ENCODE measurements around the gene SLC24A4. TPM values are rescaled to one million over a fixed set of nuclear protein-coding genes. Genes with fewer than 3 reads are reported as not detected.

The SLC24A4 gene
- total RNA-seq, 1 experiment from 2014 or later: not detected

DNA sequence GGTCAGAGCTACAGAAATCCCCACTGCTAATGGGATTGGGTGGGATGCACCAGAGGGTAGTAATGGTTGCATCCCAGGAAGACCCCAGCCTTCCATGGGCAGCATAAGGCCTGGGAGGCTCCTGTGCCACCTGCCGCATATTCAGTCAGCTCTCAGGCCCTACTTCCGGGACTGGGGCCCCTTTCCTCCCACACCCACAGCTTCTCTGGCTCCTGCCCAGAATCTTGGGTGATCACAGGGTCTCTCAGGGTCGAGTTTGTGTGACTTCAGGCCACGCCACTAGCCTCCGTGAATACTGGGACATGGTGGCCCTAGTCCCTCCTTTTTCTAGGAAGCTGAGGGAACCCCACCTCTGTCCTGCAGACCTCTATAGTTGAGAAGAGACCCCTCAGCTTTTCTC is 123.8 kb downstream of the SLC24A4 start:
- POLR2A ChIA-PET (ENCODE audit: unreplicated experiment): no interaction called here
- no peak overlapping the region for H3K4me2 ChIP-seq (ENCODE audit: low read length)
- no peak overlapping the region for H2AFZ ChIP-seq (ENCODE audit: low read length)
- no TSS peak for BruUV-seq (replicated peaks)
- no peaks in the 10 kb centered on the region for H3K36me3 ChIP-seq (ENCODE audit: low read depth, low read length)
- H3K4me3 ChIP-seq (ENCODE audit: low read length): no peak overlapping the region
- no peaks in the 10 kb centered on the region for H3K79me2 ChIP-seq (ENCODE audit: low read length)
- CTCF ChIA-PET: no interaction called here
- intact Hi-C loops (cut with micrococcal nuclease): no loop called here
- no peak for ATAC-seq
- H3F3A ChIP-seq (ENCODE audit: low read length, unreplicated experiment): no peaks in the 10 kb centered on the region
- DNase-seq: no peak
- no peak for TF ChIP-seq EZH2phosphoT487 (IDR thresholded peaks at IDR 0.05; ENCODE audit: borderline replicate concordance, low read length)
- no peak for TF ChIP-seq CTCF (conservative IDR thresholded peaks at IDR 0.05; ENCODE audit: low read depth, low read length)
- no peak for TF ChIP-seq EZH2 (IDR thresholded peaks at IDR 0.05; ENCODE audit: low read length, unreplicated experiment)
- H3K4me1 ChIP-seq (ENCODE audit: insufficient read depth, low read length): no peaks in the 10 kb centered on the region
- H3K27ac ChIP-seq (ENCODE audit: low read length): no peak overlapping the region
- no peak overlapping the region for H3K9ac ChIP-seq (ENCODE audit: low read length)
- no peaks in the 10 kb centered on the region for H3K9me3 ChIP-seq (ENCODE audit: low read length)
- no peaks in the 10 kb centered on the region for H3K9me2 ChIP-seq (replicated peaks; ENCODE audit: low read length)
- no peaks in the 10 kb centered on the region for H4K20me1 ChIP-seq (ENCODE audit: low read length)
- H3K27me3 ChIP-seq (ENCODE audit: low read length): no peaks in the 10 kb centered on the region

GRCh38 chr14:92447416-92448197 is 124.6 kb downstream of the SLC24A4 start:
- BruUV-seq (replicated peaks): no TSS peak
- TF ChIP-seq EZH2 (IDR thresholded peaks at IDR 0.05; ENCODE audit: low read length, unreplicated experiment): no peak
- TF ChIP-seq EZH2phosphoT487 (IDR thresholded peaks at IDR 0.05; ENCODE audit: borderline replicate concordance, low read length): no peak
- TF ChIP-seq CTCF (conservative IDR thresholded peaks at IDR 0.05; ENCODE audit: low read depth, low read length): no peak
- no peaks in the 10 kb centered on the region for H3K36me3 ChIP-seq (ENCODE audit: low read depth, low read length)
- no peaks in the 10 kb centered on the region for H3K79me2 ChIP-seq (ENCODE audit: low read length)
- CTCF ChIA-PET: no interaction called here
- no peaks in the 10 kb centered on the region for H3K9me2 ChIP-seq (replicated peaks; ENCODE audit: low read length)
- H3K4me2 ChIP-seq (ENCODE audit: low read length): no peak overlapping the region
- intact Hi-C loops (cut with micrococcal nuclease): no loop called here
- H3K9me3 ChIP-seq (ENCODE audit: low read length): no peaks in the 10 kb centered on the region
- no peak overlapping the region for H3K27ac ChIP-seq (ENCODE audit: low read length)
- DNase-seq: no peak
- no peaks in the 10 kb centered on the region for H4K20me1 ChIP-seq (ENCODE audit: low read length)
- H3K4me1 ChIP-seq (ENCODE audit: insufficient read depth, low read length): no peaks in the 10 kb centered on the region
- ATAC-seq: no peak
- no peak overlapping the region for H3K9ac ChIP-seq (ENCODE audit: low read length)
- POLR2A ChIA-PET (ENCODE audit: unreplicated experiment): no interaction called here
- H3F3A ChIP-seq (ENCODE audit: low read length, unreplicated experiment): no peaks in the 10 kb centered on the region
- no peak overlapping the region for H3K4me3 ChIP-seq (ENCODE audit: low read length)
- no peak overlapping the region for H2AFZ ChIP-seq (ENCODE audit: low read length)
- no peaks in the 10 kb centered on the region for H3K27me3 ChIP-seq (ENCODE audit: low read length)

DNA sequence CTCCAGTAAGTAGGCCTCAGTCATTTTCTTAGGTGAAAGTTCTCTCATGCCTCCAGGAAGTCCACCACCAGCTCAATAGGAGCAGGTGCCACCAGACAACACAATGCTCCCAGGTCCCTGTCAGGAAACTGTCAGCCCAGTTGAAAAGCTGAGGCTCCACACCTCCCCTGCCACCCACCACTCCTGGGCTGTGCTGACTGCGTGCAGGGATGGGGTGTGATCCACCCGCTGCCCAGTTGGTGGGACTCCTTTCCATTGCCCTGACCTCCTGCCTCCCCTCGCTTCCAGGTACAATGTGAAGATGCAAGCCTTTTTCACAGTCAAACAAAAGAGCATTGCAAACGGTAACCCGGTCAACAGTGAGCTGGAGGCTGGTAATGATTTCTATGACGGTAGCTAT is 125.8 kb downstream of the SLC24A4 start:
- DNase-seq: no peak
- Histone ChIP-seq H3K9me2 (replicated peaks; ENCODE audit: low read length) (no peaks in the 10 kb centered on the region), H3K4me3 (ENCODE audit: low read length) (no peak overlapping the region), H3K27me3 (ENCODE audit: low read length) (no peaks in the 10 kb centered on the region), H3K27ac (ENCODE audit: low read length) (no peak overlapping the region), H4K20me1 (ENCODE audit: low read length) (no peaks in the 10 kb centered on the region), H3K36me3 (ENCODE audit: low read depth, low read length) (no peaks in the 10 kb centered on the region), H3F3A (ENCODE audit: low read length, unreplicated experiment) (no peaks in the 10 kb centered on the region), H2AFZ (ENCODE audit: low read length) (no peak overlapping the region), H3K9ac (ENCODE audit: low read length) (no peak overlapping the region), H3K9me3 (ENCODE audit: low read length) (no peaks in the 10 kb centered on the region), H3K4me2 (ENCODE audit: low read length) (no peak overlapping the region), H3K4me1 (ENCODE audit: insufficient read depth, low read length) (no peaks in the 10 kb centered on the region), H3K79me2 (ENCODE audit: low read length) (no peaks in the 10 kb centered on the region)
- ChIA-PET CTCF (interaction anchor here (0.6 kb wide), 1 partner anchor 40 kb away, joined by 3 read pairs; no protein-coding TSS in a partner anchor), POLR2A (ENCODE audit: unreplicated experiment) (no interaction called here)
- BruUV-seq (replicated peaks): no TSS peak
- TF ChIP-seq EZH2 (IDR thresholded peaks at IDR 0.05; ENCODE audit: low read length, unreplicated experiment) (no peak), EZH2phosphoT487 (IDR thresholded peaks at IDR 0.05; ENCODE audit: borderline replicate concordance, low read length) (no peak), CTCF (conservative IDR thresholded peaks at IDR 0.05; ENCODE audit: low read depth, low read length) (no peak)
- no peak for ATAC-seq
- intact Hi-C loops (cut with micrococcal nuclease): no loop called here
